HFF-Myc (cell line): ENCODE data around the gene CYP2W1.

Source experiments
- DNase-seq: peaks from one replicate; pipeline ENCODE4 v3.0.0-alpha.2; 2011; ENCODE audit warnings: low read depth; ENCODE audit errors: extremely low read depth
- H3K4me3 ChIP-seq: replicated peaks from 2 replicates; pipeline ENCODE4 v1.5.1; 2011; ENCODE audit warnings: low read depth, mild to moderate bottlenecking, control low read depth, low read length
- TF ChIP-seq, protein P1 (sequence below): IDR thresholded peaks from 2 replicates; pipeline ENCODE4 v1.5.1; 2012; ENCODE audit warnings: mild to moderate bottlenecking, low read depth, low read length, control low read depth; ENCODE audit errors: missing control alignments

The CYP2W1 gene

DNA sequence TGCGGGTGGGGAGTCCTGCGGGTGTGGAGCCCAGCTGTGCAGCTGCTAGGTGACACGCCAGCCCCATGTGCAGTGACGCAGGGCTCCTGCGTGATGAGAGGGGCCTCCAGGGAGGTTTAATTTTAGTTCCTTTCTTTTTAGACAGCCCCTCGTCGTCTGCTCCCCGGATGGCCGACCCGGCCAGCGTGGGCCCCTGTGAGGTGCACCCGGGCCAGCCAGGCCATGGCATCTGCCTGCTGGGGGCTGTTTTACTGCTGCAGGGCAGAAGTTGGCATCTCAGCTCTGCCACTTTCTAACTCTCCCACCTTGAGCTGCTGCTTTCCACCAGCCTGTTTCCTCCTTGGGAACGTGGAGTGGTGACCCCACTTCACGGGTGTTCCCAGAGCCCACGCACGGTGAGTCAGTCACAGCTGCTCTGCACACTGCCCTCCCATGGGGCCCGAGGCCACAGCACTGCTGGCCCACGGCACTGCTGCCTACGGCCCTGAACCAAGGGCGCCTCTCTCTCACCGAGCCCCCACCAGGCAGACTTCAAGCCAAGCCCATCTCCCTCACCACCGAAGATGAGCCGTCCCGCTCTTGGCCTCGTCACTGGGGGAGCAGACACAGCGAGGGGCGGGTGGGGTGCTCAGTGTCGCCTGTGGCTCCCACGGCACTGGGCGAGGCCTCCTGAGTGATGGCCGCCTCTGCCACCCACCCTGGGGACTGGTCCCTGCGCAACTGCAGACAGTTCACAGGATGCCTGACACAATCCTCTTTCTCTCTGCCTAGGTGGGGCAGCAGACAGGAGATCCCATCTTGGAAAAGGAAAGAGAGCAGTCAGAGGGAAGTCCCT, 21.3 kb downstream of the CYP2W1 start:
- H3K4me3 ChIP-seq = no peak overlapping the region
- DNase-seq = no peak
- TF ChIP-seq, protein P1, sequence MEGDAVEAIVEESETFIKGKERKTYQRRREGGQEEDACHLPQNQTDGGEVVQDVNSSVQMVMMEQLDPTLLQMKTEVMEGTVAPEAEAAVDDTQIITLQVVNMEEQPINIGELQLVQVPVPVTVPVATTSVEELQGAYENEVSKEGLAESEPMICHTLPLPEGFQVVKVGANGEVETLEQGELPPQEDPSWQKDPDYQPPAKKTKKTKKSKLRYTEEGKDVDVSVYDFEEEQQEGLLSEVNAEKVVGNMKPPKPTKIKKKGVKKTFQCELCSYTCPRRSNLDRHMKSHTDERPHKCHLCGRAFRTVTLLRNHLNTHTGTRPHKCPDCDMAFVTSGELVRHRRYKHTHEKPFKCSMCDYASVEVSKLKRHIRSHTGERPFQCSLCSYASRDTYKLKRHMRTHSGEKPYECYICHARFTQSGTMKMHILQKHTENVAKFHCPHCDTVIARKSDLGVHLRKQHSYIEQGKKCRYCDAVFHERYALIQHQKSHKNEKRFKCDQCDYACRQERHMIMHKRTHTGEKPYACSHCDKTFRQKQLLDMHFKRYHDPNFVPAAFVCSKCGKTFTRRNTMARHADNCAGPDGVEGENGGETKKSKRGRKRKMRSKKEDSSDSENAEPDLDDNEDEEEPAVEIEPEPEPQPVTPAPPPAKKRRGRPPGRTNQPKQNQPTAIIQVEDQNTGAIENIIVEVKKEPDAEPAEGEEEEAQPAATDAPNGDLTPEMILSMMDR = no peak

DNA sequence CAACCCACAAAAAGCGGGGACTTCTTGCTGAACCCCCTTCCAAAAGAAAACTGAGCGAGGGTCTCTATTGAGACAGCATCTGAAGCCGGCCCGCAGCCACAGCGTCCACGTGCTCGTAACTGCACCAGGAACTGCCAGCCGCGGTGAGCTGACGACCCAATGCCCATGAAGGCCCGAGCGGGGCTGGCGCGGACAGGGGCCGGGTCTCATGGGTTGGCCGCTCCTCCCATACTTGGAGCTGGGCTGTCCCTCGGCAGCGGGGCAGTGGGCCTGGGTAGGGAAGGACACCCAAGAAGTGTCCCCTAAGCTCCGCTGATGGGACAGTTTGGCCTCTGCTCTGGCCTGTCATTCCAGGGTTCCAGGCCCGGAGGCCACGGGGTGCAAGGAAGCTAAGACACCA, 22.3 kb downstream of the CYP2W1 start:
- DNase-seq = no peak
- TF ChIP-seq, protein P1 = no peak

DNA sequence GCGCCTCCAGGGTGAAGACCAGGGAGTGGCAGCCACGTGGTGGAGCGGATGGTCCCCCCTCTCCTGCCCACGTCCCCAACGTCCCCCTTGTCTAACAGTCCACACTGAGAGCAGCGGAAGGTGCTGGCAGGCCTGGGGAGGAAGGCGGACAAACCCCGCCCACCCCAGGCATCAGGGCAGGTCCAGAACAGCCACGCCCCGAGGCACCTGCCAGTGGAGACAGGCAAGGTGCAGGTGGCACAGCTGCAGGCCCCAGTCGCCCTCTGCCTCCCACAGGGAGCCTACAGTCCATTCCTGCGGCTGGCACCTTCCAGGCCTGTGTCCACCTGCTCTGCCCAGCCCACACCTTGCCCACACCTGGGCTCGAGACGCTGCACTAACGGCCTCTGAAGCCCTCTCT, 24.9 kb downstream of the CYP2W1 start:
- H3K4me3 ChIP-seq = no peak overlapping the region
- no peak for DNase-seq
- TF ChIP-seq, protein P1 = no peak

More for the DNA sequence above, 22.3 kb downstream of the CYP2W1 start:
- H3K4me3 ChIP-seq = no peak overlapping the region

DNA sequence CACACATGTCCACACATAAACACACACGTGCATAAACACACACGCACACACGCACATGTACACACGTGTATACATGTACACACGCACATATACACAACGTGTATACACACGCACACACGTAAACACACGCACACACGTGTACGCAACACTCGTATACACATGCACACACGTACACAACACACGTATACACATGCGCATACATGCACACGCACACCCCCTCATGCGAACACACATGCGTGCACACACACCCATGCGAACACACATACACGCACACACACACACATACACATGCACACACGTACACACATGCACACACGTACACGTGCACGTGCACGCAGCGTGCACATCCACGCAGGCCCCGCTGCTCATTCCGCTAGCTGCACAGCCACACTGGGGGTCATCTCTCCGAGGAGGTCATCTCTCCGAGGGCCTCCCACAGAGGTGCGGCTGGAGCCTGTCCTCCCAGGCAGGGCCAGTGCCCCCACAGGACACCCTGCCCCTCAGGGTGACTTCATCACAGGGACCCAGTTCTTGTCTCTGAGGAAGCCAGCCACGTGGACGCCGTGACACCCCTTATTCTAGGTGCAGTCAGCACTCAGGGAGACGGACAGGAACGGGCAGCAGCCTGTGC, 25.9 kb downstream of the CYP2W1 start:
- TF ChIP-seq, protein P1 = no peak
- H3K4me3 ChIP-seq = no peak overlapping the region
- no peak for DNase-seq

DNA sequence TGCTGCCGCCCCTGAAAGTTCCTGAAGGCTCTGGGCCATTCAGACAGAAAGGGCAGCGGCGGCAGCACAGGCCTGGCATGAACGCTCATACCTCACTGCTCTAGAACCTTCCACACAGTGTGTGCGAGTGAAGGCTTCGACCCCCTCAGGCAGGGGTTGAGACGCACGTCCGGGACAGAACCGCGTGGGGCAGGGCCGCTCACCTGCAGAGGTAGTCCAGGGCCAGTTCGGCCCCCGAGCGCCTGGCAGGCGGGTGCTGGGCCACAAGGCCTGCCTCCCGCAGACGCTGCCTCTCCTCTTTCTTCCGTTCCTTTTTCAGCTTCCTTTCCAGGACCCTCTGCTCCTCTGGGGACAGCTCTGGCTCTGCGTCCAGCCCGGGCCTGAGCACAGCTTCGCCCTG, 26.8 kb downstream of the CYP2W1 start:
- H3K4me3 ChIP-seq = no peak overlapping the region

DNA sequence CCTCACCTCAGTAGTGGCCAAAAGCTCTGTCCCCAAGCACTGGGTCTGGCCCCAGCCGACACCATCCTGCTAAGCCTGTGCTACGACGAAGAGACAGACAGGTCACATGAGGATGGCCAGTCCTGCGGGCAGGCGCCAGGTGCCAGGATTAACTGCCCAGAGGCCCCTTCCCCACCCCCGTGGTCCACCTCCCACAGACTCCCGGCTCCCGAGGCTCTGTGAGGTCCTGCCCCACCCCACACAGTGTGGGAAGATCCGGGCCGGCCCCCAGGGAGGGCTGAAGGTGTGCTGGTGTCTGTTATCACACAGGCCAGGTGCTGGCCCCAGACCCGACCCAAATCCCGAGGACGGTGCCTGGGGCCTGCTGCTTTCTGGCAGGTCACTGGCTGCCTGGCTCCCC, 27.2 kb downstream of the CYP2W1 start:
- no peak overlapping the region for H3K4me3 ChIP-seq
- no peak for DNase-seq
- TF ChIP-seq, protein P1 = no peak

More for the DNA sequence above, 26.8 kb downstream of the CYP2W1 start:
- TF ChIP-seq, protein P1 = no peak
- no peak for DNase-seq
